Tibial nerve (tissue), 3 donors: ENCODE results near the gene KDM8.

Experiments
- CTCF ChIP-seq, 5 experiments: fragments of 200-600 bp in 3 of 5; fragments of 450-650 bp in 2 of 5; sonication (generic) in 3 of 5; IDR thresholded peaks; one replicate each; pipeline ENCODE4 v1.5.1; 2016 to 2019; ENCODE audit warnings: antibody characterized with exemption in 5 of 5, mild to moderate bottlenecking in 3 of 5, moderate library complexity in 2 of 5
- POLR2A ChIP-seq, 2 donors: fragments of 450-650 bp; IDR thresholded peaks; one replicate each; pipeline ENCODE4 v1.6.1; 2017; ENCODE audit warnings: antibody characterized with exemption in 2 of 2, mild to moderate bottlenecking in 2 of 2, moderate library complexity in 2 of 2

- TF ChIP-seq POLR2A (IDR thresholded peaks at IDR 0.05) (no peak), CTCF (IDR thresholded peaks at IDR 0.05) (no peak)
Observed at GRCh38 chr16:27181019-27181790, 22.1 kb upstream of the KDM8 start.
